Parathyroid adenoma (tissue), 2 donors: ENCODE measurements around the gene CSF3.

ENCODE experiments used
- H2AFZ ChIP-seq: fragments of 300-600 bp; sonication (generic); one replicate; pipeline ENCODE4 v1.7.0; 2017; ENCODE audit warnings: antibody characterized with exemption, mild to moderate bottlenecking
- H3K27ac ChIP-seq: fragments of 300-600 bp; sonication (generic); one replicate; pipeline ENCODE4 v1.7.0; 2017
- H3K27me3 ChIP-seq: fragments of 300-600 bp; sonication (generic); one replicate; pipeline ENCODE4 v1.7.0; 2017; ENCODE audit warnings: low read length; ENCODE audit not compliant: control insufficient read depth, insufficient read depth
- H3K36me3 ChIP-seq: fragments of 300-600 bp; sonication (generic); one replicate; pipeline ENCODE4 v1.7.0; 2017; ENCODE audit warnings: low read length; ENCODE audit not compliant: control insufficient read depth, insufficient read depth
- H3K4me1 ChIP-seq: fragments of 300-600 bp; sonication (generic); one replicate; pipeline ENCODE4 v1.7.0; 2017; ENCODE audit warnings: control low read depth
- H3K4me2 ChIP-seq: fragments of 300-600 bp; sonication (generic); one replicate; pipeline ENCODE4 v1.7.0; 2017; ENCODE audit warnings: low read length
- H3K4me3 ChIP-seq: fragments of 300-600 bp; sonication (generic); one replicate; pipeline ENCODE4 v1.7.0; 2017; ENCODE audit warnings: low read depth, low read length
- H3K79me2 ChIP-seq: fragments of 300-600 bp; sonication (generic); one replicate; pipeline ENCODE4 v1.7.0; 2017; ENCODE audit warnings: control low read depth
- H3K9ac ChIP-seq: fragments of 300-600 bp; sonication (generic); one replicate; pipeline ENCODE4 v1.7.0; 2017; ENCODE audit warnings: mild to moderate bottlenecking
- H3K9me3 ChIP-seq: fragments of 300-600 bp; sonication (generic); one replicate; pipeline ENCODE4 v1.7.0; 2017; ENCODE audit warnings: low read length; ENCODE audit not compliant: control insufficient read depth
- TF ChIP-seq, protein P1 (sequence below): fragments of 300-600 bp; sonication (generic); IDR thresholded peaks from one replicate; pipeline ENCODE4 v1.7.0; 2017; ENCODE audit warnings: antibody characterized with exemption, mild to moderate bottlenecking
- donor health status: primary hyperparathyroidism.

The CSF3 gene

DNA sequence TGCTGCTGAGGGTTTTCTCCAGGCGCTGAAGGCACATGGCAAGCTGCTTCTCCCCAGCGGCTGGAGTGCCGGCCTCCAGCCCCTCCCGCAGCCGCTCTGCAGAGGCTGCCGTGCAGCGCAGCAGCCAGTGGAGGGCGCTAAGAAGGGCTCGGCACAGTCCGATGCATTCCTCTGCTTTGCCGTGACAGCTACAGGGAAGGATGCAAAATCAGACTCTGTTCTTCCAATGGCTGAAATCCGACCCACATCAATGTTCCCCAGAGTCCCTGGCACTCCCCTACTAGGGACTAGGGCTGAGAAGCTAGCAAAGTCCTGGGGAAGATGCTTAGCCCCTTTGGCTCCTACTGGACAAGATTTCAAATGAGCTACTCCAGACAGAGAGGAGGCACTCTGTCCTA is 19.9 kb downstream of the CSF3 start:
- Histone ChIP-seq H3K9me3 (no peaks in the 10 kb centered on the region), H3K4me1 (peaks cover 3% of the 10 kb centered on the region), H3K27ac (no peak overlapping the region), H3K27me3 (no peaks in the 10 kb centered on the region), H3K79me2 (peaks cover 5% of the 10 kb centered on the region), H3K9ac (no peak overlapping the region), H3K4me3 (no peak overlapping the region), H3K4me2 (no peak overlapping the region), H3K36me3 (no peaks in the 10 kb centered on the region), H2AFZ (no peak overlapping the region)
- TF ChIP-seq, protein P1, sequence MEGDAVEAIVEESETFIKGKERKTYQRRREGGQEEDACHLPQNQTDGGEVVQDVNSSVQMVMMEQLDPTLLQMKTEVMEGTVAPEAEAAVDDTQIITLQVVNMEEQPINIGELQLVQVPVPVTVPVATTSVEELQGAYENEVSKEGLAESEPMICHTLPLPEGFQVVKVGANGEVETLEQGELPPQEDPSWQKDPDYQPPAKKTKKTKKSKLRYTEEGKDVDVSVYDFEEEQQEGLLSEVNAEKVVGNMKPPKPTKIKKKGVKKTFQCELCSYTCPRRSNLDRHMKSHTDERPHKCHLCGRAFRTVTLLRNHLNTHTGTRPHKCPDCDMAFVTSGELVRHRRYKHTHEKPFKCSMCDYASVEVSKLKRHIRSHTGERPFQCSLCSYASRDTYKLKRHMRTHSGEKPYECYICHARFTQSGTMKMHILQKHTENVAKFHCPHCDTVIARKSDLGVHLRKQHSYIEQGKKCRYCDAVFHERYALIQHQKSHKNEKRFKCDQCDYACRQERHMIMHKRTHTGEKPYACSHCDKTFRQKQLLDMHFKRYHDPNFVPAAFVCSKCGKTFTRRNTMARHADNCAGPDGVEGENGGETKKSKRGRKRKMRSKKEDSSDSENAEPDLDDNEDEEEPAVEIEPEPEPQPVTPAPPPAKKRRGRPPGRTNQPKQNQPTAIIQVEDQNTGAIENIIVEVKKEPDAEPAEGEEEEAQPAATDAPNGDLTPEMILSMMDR = no peak

DNA sequence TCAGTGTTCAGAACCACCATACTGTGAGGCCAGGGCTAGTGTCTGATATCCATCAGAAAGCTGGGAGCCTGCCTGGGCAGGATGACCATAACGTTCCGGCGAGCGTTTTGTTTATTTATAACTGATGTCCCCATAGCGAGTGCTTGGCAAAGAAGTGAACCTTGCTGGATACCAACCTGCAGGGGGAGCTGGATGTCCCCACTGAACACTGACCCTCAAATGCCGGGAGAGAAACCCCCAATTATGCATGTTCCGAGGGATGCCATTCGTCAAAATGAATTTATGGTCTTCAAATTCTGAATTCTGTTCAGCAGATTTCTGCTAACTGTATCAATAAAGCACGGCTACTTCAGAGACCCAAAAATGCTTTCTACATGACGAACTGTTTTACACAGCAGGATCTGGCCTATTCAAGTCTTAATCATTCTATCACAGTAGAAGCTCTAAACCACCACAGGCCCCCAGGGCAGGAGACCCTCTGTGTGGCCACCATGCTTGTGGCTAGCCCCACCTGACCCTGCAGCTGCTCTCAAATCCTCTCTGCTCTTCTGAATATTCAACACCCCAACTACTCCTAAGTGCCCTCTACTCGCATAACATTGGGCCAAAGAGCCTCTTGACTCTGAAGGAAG is 23.8 kb downstream of the CSF3 start:
- TF ChIP-seq, protein P1 = peak; percentile 65
- Histone ChIP-seq H3K27me3 (no peaks in the 10 kb centered on the region), H3K36me3 (no peaks in the 10 kb centered on the region), H3K79me2 (no peaks in the 10 kb centered on the region), H3K27ac (peak overlapping the region; percentile 86), H3K9me3 (no peaks in the 10 kb centered on the region), H3K4me3 (no peak overlapping the region), H2AFZ (peak overlapping the region; percentile 39), H3K4me1 (peaks cover 3% of the 10 kb centered on the region), H3K4me2 (peak overlapping the region; percentile 9), H3K9ac (no peak overlapping the region)

DNA sequence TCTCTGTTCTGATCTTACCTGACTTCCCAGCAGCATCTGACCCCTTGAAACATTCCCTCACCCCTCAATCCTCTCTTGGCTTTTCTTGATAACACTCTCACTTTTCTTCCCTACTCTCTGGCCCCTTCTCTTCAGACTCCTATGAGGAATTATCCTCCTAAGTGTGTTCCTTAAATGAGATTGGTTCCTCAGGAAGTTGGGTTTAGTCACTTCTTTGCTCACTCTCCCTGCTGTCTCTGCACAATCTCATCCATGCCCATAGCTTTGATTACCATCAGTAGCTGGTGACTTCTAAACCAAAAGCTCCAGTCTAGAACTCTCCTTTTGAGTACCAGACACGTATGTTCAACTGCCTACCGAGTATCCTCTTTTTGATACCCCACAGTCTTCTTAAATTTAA is 26.0 kb downstream of the CSF3 start:
- H3K4me1 ChIP-seq = peaks cover 3% of the 10 kb centered on the region

DNA sequence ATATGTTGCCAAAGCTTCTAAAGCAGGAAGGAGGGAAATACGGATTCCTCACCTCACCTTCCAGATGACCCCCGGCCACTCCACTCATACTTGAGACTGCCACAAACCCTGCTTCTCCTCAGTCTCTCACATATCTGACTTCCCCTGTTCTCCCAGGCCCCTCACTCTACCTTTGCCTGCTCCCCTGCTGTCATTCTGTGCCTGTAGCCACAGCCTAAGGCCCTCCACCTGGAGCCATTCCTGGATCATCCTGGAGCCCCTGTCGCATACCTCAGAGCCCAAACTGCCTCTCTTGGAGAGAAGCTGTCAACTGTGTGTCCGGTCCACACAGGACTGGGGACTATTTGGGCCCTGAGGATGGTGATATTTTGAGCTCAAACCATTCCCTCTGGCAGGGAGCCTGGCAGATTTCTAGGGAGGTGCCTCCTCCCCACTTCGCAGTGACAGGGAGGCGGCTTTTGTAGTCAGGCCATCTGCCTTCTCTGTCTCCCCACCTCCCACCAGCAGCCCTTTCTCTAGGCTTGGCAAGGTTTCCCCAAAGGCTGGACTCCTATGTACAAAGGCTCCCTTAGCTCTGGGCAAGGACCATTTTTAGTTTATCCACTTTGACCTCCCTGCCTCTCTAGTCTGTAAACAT is 41.3 kb downstream of the CSF3 start:
- no peak overlapping the region for H3K27ac ChIP-seq
- no peaks in the 10 kb centered on the region for H3K27me3 ChIP-seq
- H3K4me1 ChIP-seq = no peaks in the 10 kb centered on the region

More for the DNA sequence above, 26.0 kb downstream of the CSF3 start:
- H3K4me2 ChIP-seq = no peak overlapping the region
- H3K27me3 ChIP-seq = no peaks in the 10 kb centered on the region
- H2AFZ ChIP-seq = no peak overlapping the region
- H3K4me3 ChIP-seq = no peak overlapping the region
- TF ChIP-seq, protein P1 = no peak
- H3K9me3 ChIP-seq = no peaks in the 10 kb centered on the region
- H3K79me2 ChIP-seq = no peaks in the 10 kb centered on the region
- H3K9ac ChIP-seq = no peak overlapping the region
- no peak overlapping the region for H3K27ac ChIP-seq
- H3K36me3 ChIP-seq = no peaks in the 10 kb centered on the region

More for the DNA sequence above, 41.3 kb downstream of the CSF3 start:
- peaks cover 3% of the 10 kb centered on the region for H3K79me2 ChIP-seq
- no peak overlapping the region for H3K4me2 ChIP-seq
- TF ChIP-seq, protein P1 = no peak
- H2AFZ ChIP-seq = no peak overlapping the region
- no peaks in the 10 kb centered on the region for H3K9me3 ChIP-seq
- no peak overlapping the region for H3K9ac ChIP-seq
- H3K4me3 ChIP-seq = no peak overlapping the region
- no peaks in the 10 kb centered on the region for H3K36me3 ChIP-seq
